NCI-H1417 (cell line): ENCODE results near the gene POU3F1.

ENCODE experiments used
- DNase-seq, 3 experiments: peaks; one replicate each; lab custom pipeline; 2025; lab: John Stamatoyannopoulos, UW

POU3F1 gene

GRCh38 chr1:38073534-38074301, 27.1 kb upstream of the POU3F1 start:
- DNase-seq, result peak in 1 of 3 experiments; percentile 38

- DNase-seq, result no peak
These were observed 26.3 kb upstream of the POU3F1 start for GRCh38 chr1:38072858-38073257.

GRCh38 chr1:38071312-38072256, 25.0 kb upstream of the POU3F1 start:
- DNase-seq, result peak in 2 of 3 experiments; percentile 67 to 85

- DNase-seq, result no peak
These were observed 22.4 kb upstream of the POU3F1 start for GRCh38 chr1:38068980-38069340.

GRCh38 chr1:38068220-38068979, 21.8 kb upstream of the POU3F1 start:
- peak in 2 of 3 experiments; percentile 46 to 51 for DNase-seq

- no peak for DNase-seq
These were observed 17.8 kb upstream of the POU3F1 start for GRCh38 chr1:38064197-38064903.

GRCh38 chr1:38063616-38064015, 17.0 kb upstream of the POU3F1 start:
- DNase-seq, result no peak

- DNase-seq, result peak; percentile 83 to 96 (median 87)
These were observed 16.0 kb upstream of the POU3F1 start for GRCh38 chr1:38062361-38063288.

GRCh38 chr1:38061883-38062328, 15.3 kb upstream of the POU3F1 start:
- DNase-seq, result no peak

GRCh38 chr1:38061290-38061689, 14.7 kb upstream of the POU3F1 start:
- no peak for DNase-seq

GRCh38 chr1:38060498-38060897, 13.9 kb upstream of the POU3F1 start:
- no peak for DNase-seq

- no peak for DNase-seq
These were observed 13.2 kb upstream of the POU3F1 start for GRCh38 chr1:38059635-38060250.

- no peak for DNase-seq
These were observed 9.4 kb upstream of the POU3F1 start for GRCh38 chr1:38055965-38056364.

- DNase-seq, result no peak
These were observed 8.8 kb upstream of the POU3F1 start for GRCh38 chr1:38055398-38055797.

- no peak for DNase-seq
These were observed 7.0 kb upstream of the POU3F1 start for GRCh38 chr1:38053416-38054091.

- DNase-seq, result peak in 1 of 3 experiments; percentile 16
These were observed 6.3 kb upstream of the POU3F1 start for GRCh38 chr1:38052750-38053415.

- no peak for DNase-seq
These were observed 4.5 kb upstream of the POU3F1 start for GRCh38 chr1:38051079-38051543.

GRCh38 chr1:38050397-38051078, 3.9 kb upstream of the POU3F1 start:
- DNase-seq, result no peak
